Hepatocyte (in vitro differentiated cells): ENCODE data around the gene CRHR2. TPM values are rescaled to one million over a fixed set of nuclear protein-coding genes. Genes with fewer than 3 reads are reported as not detected.

ENCODE experiments used
- DNase-seq: peaks from one replicate; pipeline ENCODE4 v3.0.0-alpha.2; 2016; ENCODE audit warnings: low spot score
- H2AFZ ChIP-seq: fragments of 200-600 bp; sonication (generic); 2 replicates; pipeline ENCODE4 v1.6.0; 2016; ENCODE audit warnings: antibody characterized with exemption, mild to moderate bottlenecking
- H3K27ac ChIP-seq: fragments of 200-600 bp; sonication (generic); 2 replicates; pipeline ENCODE4 v1.5.1; 2016; ENCODE audit warnings: mild to moderate bottlenecking
- H3K27me3 ChIP-seq: fragments of 200-600 bp; sonication (generic); 2 replicates; pipeline ENCODE4 v1.6.1; 2016
- H3K36me3 ChIP-seq: fragments of 200-600 bp; sonication (generic); replicated peaks from 2 replicates; pipeline ENCODE4 v1.5.1; 2016; ENCODE audit warnings: low read depth; ENCODE audit not compliant: insufficient read depth
- H3K4me1 ChIP-seq: fragments of 200-600 bp; sonication (generic); 2 replicates; pipeline ENCODE4 v1.5.1; 2016; ENCODE audit warnings: mild to moderate bottlenecking, moderate library complexity; ENCODE audit not compliant: insufficient read depth
- H3K4me2 ChIP-seq: fragments of 200-600 bp; sonication (generic); 2 replicates; pipeline ENCODE4 v1.6.0; 2016
- H3K4me3 ChIP-seq: fragments of 200-600 bp; sonication (generic); 2 replicates; pipeline ENCODE4 v1.5.1; 2016; ENCODE audit warnings: mild to moderate bottlenecking
- H3K79me2 ChIP-seq: fragments of 200-600 bp; sonication (generic); 2 replicates; pipeline ENCODE4 v1.6.0; 2017; ENCODE audit warnings: mild to moderate bottlenecking
- H3K9me2 ChIP-seq: fragments of 200-600 bp; sonication (generic); replicated peaks from 2 replicates; pipeline ENCODE4 v1.6.0; 2017; ENCODE audit warnings: mild to moderate bottlenecking; ENCODE audit not compliant: insufficient read depth
- H3K9me3 ChIP-seq: fragments of 200-600 bp; sonication (generic); 2 replicates; pipeline ENCODE4 v1.5.1; 2016; ENCODE audit warnings: low read depth, mild to moderate bottlenecking
- H4K20me1 ChIP-seq: fragments of 200-600 bp; sonication (generic); 2 replicates; pipeline ENCODE4 v1.6.0; 2016; ENCODE audit warnings: mild to moderate bottlenecking; ENCODE audit not compliant: insufficient read depth, poor library complexity, severe bottlenecking
- CTCF ChIP-seq: fragments of 200-600 bp; sonication (generic); IDR thresholded peaks from 2 replicates; pipeline ENCODE4 v1.5.1; 2016; ENCODE audit warnings: antibody characterized with exemption, mild to moderate bottlenecking; ENCODE audit not compliant: poor library complexity
- EZH2 ChIP-seq: fragments of 200-600 bp; sonication (generic); IDR thresholded peaks from 2 replicates; pipeline ENCODE4 v1.6.1; 2016; ENCODE audit warnings: antibody characterized with exemption, mild to moderate bottlenecking, borderline replicate concordance
- EZH2phosphoT487 ChIP-seq: fragments of 200-600 bp; sonication (generic); IDR thresholded peaks from one replicate; pipeline ENCODE4 v1.6.1; 2018; ENCODE audit warnings: antibody characterized with exemption, mild to moderate bottlenecking, low read depth, moderate library complexity; ENCODE audit not compliant: unreplicated experiment, severe bottlenecking
- WGBS: methylation state at CpG from one replicate; pipeline ENCODE4 v1.1.6; 2016; ENCODE audit warnings: low lambda C conversion rate; ENCODE audit errors: missing lambda C conversion rate; 5-methylcytosine and 5-hydroxymethylcytosine counted together
- polyA plus RNA-seq: library from polyadenylated mRNA; unstranded; fragments of >200 nt; fragmentation: Nextera tagmentation; extraction: Ambion mirVana; gene quantifications from 2 replicates; pipeline ENCODE4 v1.2.1, GENCODE V29; 2016
- total RNA-seq: library from RNA; depleted of rRNA; stranded (reverse); fragments of >200 nt; gene quantifications from 2 replicates; pipeline ENCODE4 v1.2.3, GENCODE V29; 2014

CRHR2 gene
- total and polyA plus RNA-seq, 2 experiments from 2014 or later, result 0.21 TPM; not detected in 1

DNA sequence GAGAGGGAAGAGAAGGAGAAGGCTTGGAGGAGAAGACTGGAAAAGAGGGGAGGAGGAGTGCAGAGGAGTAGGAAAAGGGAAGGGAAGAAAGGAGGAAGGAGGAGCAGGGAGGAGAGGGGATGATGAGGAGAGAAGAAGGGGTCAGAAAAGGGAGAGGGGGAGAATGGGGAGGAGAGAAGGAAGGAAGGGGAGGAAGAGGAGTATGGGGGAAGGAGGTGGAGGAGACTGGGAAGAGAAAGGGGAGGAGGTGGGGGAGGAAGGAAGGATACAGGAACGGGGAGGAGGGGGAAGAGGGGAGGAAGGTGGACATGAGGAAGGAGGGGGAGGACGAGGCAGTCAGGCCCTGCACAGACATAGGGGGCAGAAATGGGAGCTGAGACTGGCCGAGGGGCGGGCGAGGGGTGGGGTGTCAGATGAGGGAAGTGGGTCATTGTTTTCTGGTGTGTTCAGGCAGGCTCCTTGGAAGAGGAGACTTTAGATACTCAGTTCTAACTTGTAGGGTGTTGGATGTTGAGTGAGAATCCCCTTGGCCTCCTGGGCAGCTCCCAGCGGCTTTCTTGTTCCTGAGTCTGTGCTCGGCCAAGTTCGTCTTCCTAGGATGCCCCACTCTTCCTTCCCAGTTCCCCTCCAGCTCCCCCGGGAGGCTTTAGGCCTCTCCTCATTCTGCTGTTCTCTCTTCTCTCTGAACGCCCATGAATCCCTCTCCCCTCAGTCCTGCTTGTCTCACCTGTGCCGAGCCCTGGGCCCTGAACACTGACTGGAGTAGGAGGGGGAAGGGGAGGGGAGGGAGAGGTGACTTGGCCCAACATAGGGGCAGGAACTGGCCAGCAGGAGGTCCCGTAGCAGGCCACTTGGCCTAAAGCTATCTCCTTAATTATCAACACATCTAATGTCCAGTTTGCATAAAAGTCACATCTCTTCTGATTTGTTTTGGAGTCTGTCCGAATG is 12.8 kb upstream of the CRHR2 start:
- no peaks in the 10 kb centered on the region for H3K9me2 ChIP-seq
- no peak overlapping the region for H3K27ac ChIP-seq
- DNase-seq, result no peak
- no peaks in the 10 kb centered on the region for H3K27me3 ChIP-seq
- TF ChIP-seq EZH2 (no peak), EZH2phosphoT487 (no peak), CTCF (no peak)
- no peaks in the 10 kb centered on the region for H3K79me2 ChIP-seq
- 81% methylated on average over 8 of the region's 13 CpGs for WGBS
- H3K4me2 ChIP-seq, result no peak overlapping the region
- H3K4me1 ChIP-seq, result peaks cover 14% of the 10 kb centered on the region
- H3K36me3 ChIP-seq, result no peaks in the 10 kb centered on the region
- H2AFZ ChIP-seq, result no peak overlapping the region
- no peaks in the 10 kb centered on the region for H4K20me1 ChIP-seq
- H3K4me3 ChIP-seq, result no peak overlapping the region
- no peaks in the 10 kb centered on the region for H3K9me3 ChIP-seq

DNA sequence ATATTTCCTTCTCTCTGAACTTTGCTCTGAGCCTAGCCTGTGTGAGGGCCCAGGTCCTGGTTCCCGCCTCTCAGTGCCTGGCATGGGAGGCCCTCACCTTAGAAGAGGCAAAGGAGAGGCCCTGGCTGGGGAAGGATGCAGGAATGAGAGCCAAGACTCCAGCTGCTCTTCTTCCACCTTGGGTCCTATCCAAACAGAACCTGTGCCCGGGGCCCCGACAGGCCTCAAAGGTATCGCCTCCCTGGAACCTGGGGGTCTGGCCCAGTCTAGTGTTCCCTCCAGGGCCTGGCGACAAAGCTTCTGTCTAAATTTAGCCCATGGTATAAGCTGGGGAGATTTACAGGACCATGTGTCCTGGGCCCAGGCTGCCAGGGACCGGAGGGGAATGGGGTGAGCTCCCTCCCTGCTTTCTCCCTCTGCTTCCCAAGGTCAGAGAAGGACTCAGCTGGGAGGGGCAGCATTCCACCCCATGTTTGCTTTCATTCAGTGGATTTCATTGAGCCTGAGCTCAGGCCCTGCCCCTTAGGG is 12.0 kb upstream of the CRHR2 start:
- peak overlapping the region; percentile 67 for H3K27ac ChIP-seq
- H3K4me3 ChIP-seq, result no peak overlapping the region
- 76% methylated on average over 6 of the region's 6 CpGs for WGBS
- no peaks in the 10 kb centered on the region for H3K27me3 ChIP-seq
- H4K20me1 ChIP-seq, result no peaks in the 10 kb centered on the region
- H2AFZ ChIP-seq, result no peak overlapping the region
- no peaks in the 10 kb centered on the region for H3K9me3 ChIP-seq
- H3K36me3 ChIP-seq, result no peaks in the 10 kb centered on the region
- peaks cover 14% of the 10 kb centered on the region for H3K4me1 ChIP-seq
- H3K9me2 ChIP-seq, result no peaks in the 10 kb centered on the region
- H3K4me2 ChIP-seq, result no peak overlapping the region
- DNase-seq, result peak; percentile 40
- TF ChIP-seq CTCF (no peak), EZH2 (no peak), EZH2phosphoT487 (no peak)
- no peaks in the 10 kb centered on the region for H3K79me2 ChIP-seq

DNA sequence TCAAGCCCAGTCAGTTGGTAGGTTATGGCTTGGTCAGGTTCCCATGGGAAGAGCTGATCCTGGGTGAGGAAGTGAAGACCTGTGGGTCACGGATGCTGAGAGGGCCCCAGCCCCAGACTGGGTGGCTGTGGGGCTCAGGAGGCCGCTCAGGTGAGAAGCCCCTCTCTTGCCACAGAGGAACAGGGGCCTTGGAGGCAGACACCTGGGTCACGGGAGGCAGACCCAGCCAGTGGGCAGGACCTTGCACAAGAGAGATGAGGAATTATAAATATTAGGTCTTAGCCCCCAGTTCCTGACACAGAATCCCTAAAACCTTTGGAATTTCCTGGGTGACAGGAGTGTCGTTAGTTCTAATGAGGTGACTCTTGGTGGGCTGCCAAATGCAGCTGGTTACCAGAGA is 10.6 kb upstream of the CRHR2 start:
- H3K4me2 ChIP-seq, result no peak overlapping the region
- H4K20me1 ChIP-seq, result no peaks in the 10 kb centered on the region
- no peaks in the 10 kb centered on the region for H3K79me2 ChIP-seq
- TF ChIP-seq CTCF, result no peak
- no peak for TF ChIP-seq EZH2
- no peak for TF ChIP-seq EZH2phosphoT487
- no peak overlapping the region for H3K27ac ChIP-seq
- no peak overlapping the region for H3K4me3 ChIP-seq
- peaks cover 14% of the 10 kb centered on the region for H3K4me1 ChIP-seq
- H3K9me2 ChIP-seq, result no peaks in the 10 kb centered on the region
- no peak overlapping the region for H2AFZ ChIP-seq
- H3K9me3 ChIP-seq, result no peaks in the 10 kb centered on the region
- no peak for DNase-seq
- no peaks in the 10 kb centered on the region for H3K27me3 ChIP-seq
- 87% methylated on average over 4 of the region's 4 CpGs for WGBS
- no peaks in the 10 kb centered on the region for H3K36me3 ChIP-seq
